Measurements from ENCODE around the gene COQ4.

Gene COQ4

GRCh38 chr9:128314697-128315096, 7.9 kb upstream of the COQ4 start:
- no peak for TF ChIP-seq REST (IDR thresholded peaks at IDR 0.05; ENCODE audit: insufficient read depth in 1 of 2, low read depth in 2 of 2, low read length in 2 of 2)
- TF ChIP-seq TAF1 (IDR thresholded peaks at IDR 0.05; ENCODE audit: borderline replicate concordance, insufficient read depth, low read length): no peak
- TF ChIP-seq POLR2AphosphoS5 (IDR thresholded peaks at IDR 0.05; ENCODE audit: low read depth, low read length): no peak
- TF ChIP-seq SIN3A (IDR thresholded peaks at IDR 0.05; ENCODE audit: borderline replicate concordance, insufficient read depth, low read length): no peak
- no peak for TF ChIP-seq FOXP2 (optimal IDR thresholded peaks at IDR 0.05; ENCODE audit: borderline replicate concordance, extremely low read depth, extremely low read length, insufficient read depth)

- TF ChIP-seq FOXP2 (optimal IDR thresholded peaks at IDR 0.05; ENCODE audit: borderline replicate concordance, extremely low read depth, extremely low read length, insufficient read depth) (no peak), REST (IDR thresholded peaks at IDR 0.05; ENCODE audit: insufficient read depth in 1 of 2, low read depth in 2 of 2, low read length in 2 of 2) (no peak), POLR2AphosphoS5 (IDR thresholded peaks at IDR 0.05; ENCODE audit: low read depth, low read length) (no peak), TAF1 (IDR thresholded peaks at IDR 0.05; ENCODE audit: borderline replicate concordance, insufficient read depth, low read length) (no peak), SIN3A (IDR thresholded peaks at IDR 0.05; ENCODE audit: borderline replicate concordance, insufficient read depth, low read length) (no peak)
Measured at GRCh38 chr9:128316421-128316820, 6.2 kb upstream of the COQ4 start.

GRCh38 chr9:128317629-128318028, 5.0 kb upstream of the COQ4 start:
- no peak for TF ChIP-seq TAF1 (IDR thresholded peaks at IDR 0.05; ENCODE audit: borderline replicate concordance, insufficient read depth, low read length)

- no peak for TF ChIP-seq SIN3A (IDR thresholded peaks at IDR 0.05; ENCODE audit: borderline replicate concordance, insufficient read depth, low read length)
- no peak for TF ChIP-seq POLR2AphosphoS5 (IDR thresholded peaks at IDR 0.05; ENCODE audit: low read depth, low read length)
- TF ChIP-seq REST (IDR thresholded peaks at IDR 0.05; ENCODE audit: insufficient read depth in 1 of 2, low read depth in 2 of 2, low read length in 2 of 2): no peak
- TF ChIP-seq FOXP2 (optimal IDR thresholded peaks at IDR 0.05; ENCODE audit: borderline replicate concordance, extremely low read depth, extremely low read length, insufficient read depth): no peak
- TF ChIP-seq TAF1 (IDR thresholded peaks at IDR 0.05; ENCODE audit: borderline replicate concordance, insufficient read depth, low read length): no peak
Measured at GRCh38 chr9:128321343-128321742, 1.3 kb upstream of the COQ4 start.

GRCh38 chr9:128321879-128322403, 698 bp upstream of the COQ4 start:
- TF ChIP-seq POLR2AphosphoS5 (IDR thresholded peaks at IDR 0.05; ENCODE audit: low read depth, low read length): peak; percentile 77; the same call in 1 of the 2 replicates
- TF ChIP-seq SIN3A (IDR thresholded peaks at IDR 0.05; ENCODE audit: borderline replicate concordance, insufficient read depth, low read length): no peak

- no peak for TF ChIP-seq SIN3A (IDR thresholded peaks at IDR 0.05; ENCODE audit: borderline replicate concordance, insufficient read depth, low read length)
- TF ChIP-seq POLR2AphosphoS5 (IDR thresholded peaks at IDR 0.05; ENCODE audit: low read depth, low read length): no peak
- no peak for TF ChIP-seq TAF1 (IDR thresholded peaks at IDR 0.05; ENCODE audit: borderline replicate concordance, insufficient read depth, low read length)
- TF ChIP-seq FOXP2 (optimal IDR thresholded peaks at IDR 0.05; ENCODE audit: borderline replicate concordance, extremely low read depth, extremely low read length, insufficient read depth): no peak
- no peak for TF ChIP-seq REST (IDR thresholded peaks at IDR 0.05; ENCODE audit: insufficient read depth in 1 of 2, low read depth in 2 of 2, low read length in 2 of 2)
Measured at GRCh38 chr9:128323212-128323730, 632 bp downstream of the COQ4 start.

Data from PFSK-1 (cell line).